GM12891 (cell line): Measurements from ENCODE around the gene FBXL2.

ENCODE experiments used
- DNase-seq: peaks from one replicate; pipeline ENCODE4 v3.0.0; 2011; ENCODE audit warnings: low spot score; ENCODE audit not compliant: insufficient read length
- FAIRE-seq: peaks from 2 replicates; lab custom pipeline; 2011; peaks lifted over from hg19 to GRCh38; lab: Jason Lieb, UNC
- PAX5 ChIP-seq: IDR thresholded peaks from 2 replicates; pipeline ENCODE4 v1.6.1; 2011; ENCODE audit warnings: low read length, moderate library complexity, mild to moderate bottlenecking; ENCODE audit not compliant: insufficient read depth, severe bottlenecking
- POLR2A ChIP-seq: IDR thresholded peaks from 2 replicates; pipeline ENCODE4 v1.6.1; 2011; ENCODE audit warnings: low read depth, low read length, control low read depth
- POLR2AphosphoS5 ChIP-seq: IDR thresholded peaks from 2 replicates; pipeline ENCODE4 v1.6.1; 2011; ENCODE audit warnings: low read depth, low read length, control low read depth
- POU2F2 ChIP-seq: IDR thresholded peaks from 2 replicates; pipeline ENCODE4 v1.6.1; 2011; ENCODE audit warnings: low read depth, mild to moderate bottlenecking, control low read depth, low read length, moderate library complexity
- SPI1 ChIP-seq: IDR thresholded peaks from 2 replicates; pipeline ENCODE4 v1.6.1; 2011; ENCODE audit warnings: low read depth, low read length, control low read depth
- TAF1 ChIP-seq: IDR thresholded peaks from 2 replicates; pipeline ENCODE4 v1.6.1; 2011; ENCODE audit warnings: low read depth, low read length, control low read depth

FBXL2 gene

DNA sequence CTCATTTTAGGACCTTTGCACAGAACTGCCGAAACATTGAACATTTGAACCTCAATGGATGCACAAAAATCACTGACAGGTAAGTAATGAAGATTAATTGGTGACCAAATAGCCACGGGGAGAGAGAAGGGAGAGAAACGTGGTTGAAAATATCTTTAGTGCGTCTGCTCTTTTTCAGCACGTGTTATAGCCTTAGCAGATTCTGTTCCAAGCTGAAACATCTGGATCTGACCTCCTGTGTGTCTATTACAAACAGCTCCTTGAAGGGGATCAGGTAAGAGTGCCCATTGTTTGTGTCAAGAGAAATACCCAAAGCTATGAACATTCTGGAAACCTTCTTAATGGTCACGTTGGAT, 95.8 kb downstream of the FBXL2 start:
- TF ChIP-seq SPI1: no peak
- FAIRE-seq (peak; percentile 86), DNase-seq (no peak)

DNA sequence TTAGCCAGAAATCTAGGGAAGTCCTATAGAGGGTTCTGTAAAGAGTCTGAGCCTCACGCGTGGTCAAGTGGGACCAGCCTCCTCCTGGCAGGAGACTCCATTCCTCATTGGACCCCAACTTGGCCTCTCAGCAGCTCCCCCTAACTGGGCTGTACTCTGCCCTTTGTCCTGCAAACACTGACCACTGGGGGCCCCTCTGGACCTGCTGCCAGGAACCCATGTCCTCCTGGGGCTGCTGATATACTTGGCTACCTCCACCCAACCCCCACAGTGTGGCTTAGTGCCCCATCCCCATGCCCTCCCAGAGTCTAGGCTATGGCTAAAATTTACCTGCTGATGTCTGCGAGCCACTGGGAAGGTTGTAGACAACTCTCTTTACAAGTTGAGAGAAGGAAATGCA, 100.2 kb downstream of the FBXL2 start:
- DNase-seq (no peak), FAIRE-seq (no peak)
- TF ChIP-seq POLR2AphosphoS5 (no peak), SPI1 (no peak)

DNA sequence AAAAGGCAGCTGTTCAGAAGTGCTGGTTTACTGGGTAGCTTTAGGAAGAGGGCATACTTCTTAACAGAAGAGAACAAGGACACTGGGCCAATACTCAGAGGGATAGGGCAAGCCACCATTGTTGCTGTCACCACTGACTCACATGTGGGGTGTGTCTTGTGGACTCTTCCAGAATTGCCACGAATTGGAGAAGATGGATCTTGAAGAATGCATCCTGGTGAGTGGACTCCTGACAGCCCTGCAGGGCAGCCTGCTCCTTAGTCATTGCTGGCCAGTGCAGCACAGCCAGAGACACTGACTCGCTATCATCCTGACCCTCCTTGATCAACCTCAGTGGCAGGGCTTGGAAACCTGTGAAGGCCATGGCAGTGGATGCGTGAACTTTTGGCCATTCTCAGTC, 100.7 kb downstream of the FBXL2 start:
- FAIRE-seq (no peak), DNase-seq (no peak)
- TF ChIP-seq POLR2A: no peak
- no peak for TF ChIP-seq PAX5
- no peak for TF ChIP-seq SPI1
- no peak for TF ChIP-seq TAF1
- TF ChIP-seq POLR2AphosphoS5: no peak
- TF ChIP-seq POU2F2: no peak

DNA sequence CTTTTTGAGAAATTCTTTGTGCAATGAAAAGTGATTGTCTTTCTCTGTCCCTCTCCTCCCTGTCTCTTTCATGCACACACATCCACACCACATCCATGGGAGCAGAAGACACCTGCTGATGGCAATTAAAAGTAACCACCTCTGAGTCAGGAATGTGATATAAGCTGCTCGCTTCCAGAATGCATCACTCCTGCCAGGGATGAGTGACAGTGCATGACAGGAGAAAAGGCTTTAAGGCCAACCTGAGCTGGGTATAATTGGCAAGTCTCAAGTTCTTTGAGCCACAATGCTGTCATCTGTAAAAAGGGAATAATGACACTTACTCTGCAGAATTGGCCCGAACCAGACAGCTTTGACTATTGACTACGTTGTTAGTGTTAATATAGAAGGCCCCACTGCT, 103.4 kb downstream of the FBXL2 start:
- no peak for FAIRE-seq
- no peak for DNase-seq
- TF ChIP-seq SPI1 (no peak), POLR2A (no peak), PAX5 (no peak), POLR2AphosphoS5 (no peak), POU2F2 (no peak), TAF1 (no peak)

DNA sequence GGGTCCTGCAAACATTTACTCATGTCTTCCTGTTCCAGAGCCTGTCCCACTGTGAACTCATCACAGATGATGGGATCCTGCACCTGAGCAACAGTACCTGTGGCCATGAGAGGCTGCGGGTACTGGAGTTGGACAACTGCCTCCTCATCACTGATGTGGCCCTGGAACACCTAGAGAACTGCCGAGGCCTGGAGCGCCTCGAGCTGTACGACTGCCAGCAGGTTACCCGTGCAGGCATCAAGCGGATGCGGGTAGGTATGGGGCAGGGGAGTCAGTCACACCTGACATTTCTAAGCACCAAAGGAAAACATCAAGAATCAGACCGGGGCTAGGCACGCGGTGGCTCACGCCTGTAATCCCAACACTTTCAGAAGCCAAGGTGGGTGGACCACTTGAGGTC, 106.7 kb downstream of the FBXL2 start:
- FAIRE-seq (no peak), DNase-seq (no peak)
- TF ChIP-seq TAF1 (no peak), SPI1 (no peak), PAX5 (no peak), POLR2AphosphoS5 (no peak), POLR2A (no peak), POU2F2 (no peak)

DNA sequence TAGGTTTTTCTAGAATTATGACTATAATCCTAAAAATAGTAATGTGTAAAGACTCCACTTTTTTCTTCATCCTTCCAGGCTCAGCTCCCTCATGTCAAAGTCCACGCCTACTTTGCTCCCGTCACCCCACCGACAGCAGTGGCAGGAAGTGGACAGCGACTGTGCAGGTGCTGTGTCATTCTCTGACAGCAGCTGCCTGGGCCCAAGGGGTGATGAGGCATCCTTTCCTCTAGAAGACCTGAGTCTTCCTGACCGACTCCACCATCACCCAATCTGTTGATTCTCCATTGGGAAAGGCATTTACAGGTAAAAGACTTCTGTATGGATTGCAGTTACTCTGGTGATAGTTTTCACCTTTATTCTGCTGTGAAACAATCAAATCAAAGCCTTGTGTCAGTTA, 108.2 kb downstream of the FBXL2 start:
- no peak for TF ChIP-seq POLR2A
- TF ChIP-seq SPI1: no peak
- 0 out of 2 replicates have a peak, but pooled peaks have one; percentile 15 for TF ChIP-seq POLR2AphosphoS5
- FAIRE-seq (no peak), DNase-seq (no peak)

DNA sequence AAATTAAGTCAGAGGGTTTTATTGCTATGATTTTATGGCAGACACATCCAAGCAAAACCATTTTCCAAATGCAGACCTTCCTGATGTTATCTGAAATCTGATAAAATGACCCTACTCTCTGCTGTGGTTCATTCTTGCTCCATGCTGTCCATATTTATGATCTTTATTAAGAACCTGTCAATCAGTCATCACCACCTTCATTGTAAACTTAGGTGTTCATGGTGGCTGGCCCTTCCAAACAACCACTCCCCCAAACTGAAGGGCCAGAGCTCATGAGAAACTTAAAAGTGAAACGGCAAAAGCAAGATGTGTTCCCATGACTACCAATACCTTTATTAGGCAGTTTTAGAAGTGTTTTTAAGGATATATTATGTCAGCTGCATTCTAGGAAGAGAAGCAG, 109.4 kb downstream of the FBXL2 start:
- TF ChIP-seq POU2F2 (no peak), POLR2A (no peak), POLR2AphosphoS5 (no peak), TAF1 (no peak), SPI1 (no peak), PAX5 (no peak)
- no peak for FAIRE-seq
- no peak for DNase-seq

DNA sequence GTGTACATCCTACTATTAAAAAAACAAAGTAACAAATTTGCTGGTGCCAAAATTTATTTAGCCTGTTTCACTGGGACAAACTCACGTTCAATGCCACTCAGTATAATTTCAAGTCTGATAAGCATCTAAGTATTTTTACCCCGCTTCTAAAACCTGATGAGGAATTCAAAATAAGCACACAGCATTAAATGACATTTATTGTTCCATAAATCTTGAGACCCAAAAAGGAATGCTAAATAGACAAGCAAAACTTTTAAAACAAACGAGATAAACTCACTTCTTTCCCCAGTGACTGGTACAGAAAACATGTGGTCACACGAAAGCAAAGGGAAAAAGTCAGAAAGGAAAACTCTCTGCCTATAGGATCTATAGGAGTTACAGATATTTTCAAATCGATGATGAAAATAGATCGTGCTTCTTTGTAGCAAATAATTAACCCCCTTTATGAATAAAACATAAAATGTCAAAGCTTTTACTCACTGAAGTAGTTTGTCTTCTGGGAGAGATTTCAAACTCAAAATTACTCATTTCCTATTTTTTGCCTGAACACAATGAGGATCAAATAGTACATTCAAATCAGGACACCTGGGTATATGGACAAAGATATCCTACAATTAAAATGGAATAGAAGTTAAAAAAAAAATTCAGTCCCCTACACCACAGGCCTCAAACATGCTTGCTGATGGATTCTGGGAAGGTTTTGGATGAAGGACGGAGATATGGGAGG, 111.3 kb downstream of the FBXL2 start:
- FAIRE-seq: no peak
- no peak for DNase-seq
- no peak for TF ChIP-seq PAX5
- no peak for TF ChIP-seq SPI1
- TF ChIP-seq POLR2AphosphoS5: no peak
- no peak for TF ChIP-seq POLR2A
- no peak for TF ChIP-seq TAF1
- no peak for TF ChIP-seq POU2F2

DNA sequence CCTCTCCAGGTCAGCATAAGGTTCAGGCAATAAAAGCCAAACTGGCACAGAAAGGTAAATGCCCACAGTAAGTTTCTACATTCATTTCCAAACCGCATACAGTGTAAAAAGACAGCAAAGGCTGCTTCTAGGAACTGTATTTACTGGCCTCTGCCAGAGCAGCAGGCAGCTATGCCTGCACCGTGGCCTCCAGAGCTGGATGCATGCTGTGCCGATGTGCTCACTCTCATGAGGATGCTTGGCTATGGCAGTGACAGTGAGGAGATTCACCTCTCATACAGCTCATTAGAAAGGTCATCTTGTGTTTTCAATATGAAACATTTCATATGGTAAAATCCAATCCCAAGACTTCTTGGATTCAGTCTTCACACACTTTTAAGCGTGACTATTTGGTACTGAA, 112.7 kb downstream of the FBXL2 start:
- TF ChIP-seq SPI1 (no peak), POLR2AphosphoS5 (no peak), POLR2A (no peak)
- no peak for FAIRE-seq
- DNase-seq: no peak

DNA sequence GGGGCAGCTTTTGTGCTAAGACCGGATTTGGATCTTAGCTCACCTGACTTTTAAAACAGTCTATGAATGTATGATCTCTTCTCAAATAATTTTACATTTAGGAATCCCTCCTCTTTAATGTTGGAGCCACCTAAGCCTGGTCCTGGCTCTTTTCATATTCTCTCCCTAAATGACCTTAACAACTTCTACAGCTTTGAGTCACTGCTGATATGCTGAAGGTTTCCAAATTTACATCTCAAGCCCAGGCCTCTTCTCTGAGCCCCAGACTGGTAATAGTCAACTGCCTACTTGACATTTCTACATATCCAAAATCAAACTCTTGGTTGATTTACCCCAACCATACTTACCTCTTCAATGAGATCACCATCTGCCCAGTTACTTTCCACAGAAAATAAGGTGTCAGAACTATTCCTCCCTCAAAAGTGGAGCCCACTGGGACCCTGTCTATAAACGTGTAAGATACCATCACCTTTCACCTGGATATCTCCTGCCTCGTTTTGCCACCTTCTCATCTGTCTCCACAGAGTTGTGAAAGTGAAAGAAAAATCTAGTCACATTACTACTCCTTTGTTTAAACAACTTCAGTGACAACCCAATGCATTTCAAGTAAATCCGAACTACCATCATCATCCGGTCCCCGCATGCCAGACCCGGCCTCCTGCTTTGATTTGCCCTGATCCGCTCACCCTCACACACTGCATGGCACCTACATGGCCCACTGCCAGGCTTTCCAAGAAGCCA, 114.2 kb downstream of the FBXL2 start:
- TF ChIP-seq POLR2A (no peak), POU2F2 (no peak), TAF1 (no peak), POLR2AphosphoS5 (no peak), PAX5 (no peak), SPI1 (no peak)
- no peak for DNase-seq
- FAIRE-seq: no peak
